T-cell (primary cell): ENCODE measurements around the gene PTPRR. TPM values are rescaled to one million over a fixed set of nuclear protein-coding genes. Genes with fewer than 3 reads are reported as not detected.

Source experiments
- ATAC-seq, 4 experiments: fragments of 200-7000 bp in 3 of 4; fragments of 150-1000 bp in 1 of 4; cut with Tn5 transposase; replicated peaks in 1 of 4; 1 replicate in 3 of 4; 2 replicates in 1 of 4; pipeline ENCODE4 v1.10.0; 2021; ENCODE audit warnings: moderate library complexity in 3 of 4, mild to moderate bottlenecking in 2 of 4, moderate number of reproducible peaks in 1 of 4
- CTCF ChIA-PET, 2 donors: fragments of 300-600 bp; sonication (Branson Sonifier 250); formaldehyde crosslinking; loops; one replicate each; lab custom pipeline; 2022; ENCODE audit warnings: antibody characterized with exemption in 2 of 2; lab: Charles Lee
- POLR2A ChIA-PET, 2 donors: fragments of 300-600 bp; sonication (Branson Sonifier 250); formaldehyde crosslinking; loops; one replicate each; lab custom pipeline; 2022; ENCODE audit warnings: antibody characterized with exemption in 2 of 2; lab: Charles Lee
- DNase-seq, 35 experiments: peaks; one replicate each; pipeline versions ENCODE4 v3.0.0 to v3.0.0-alpha.2; 2013 to 2023
- H3K27ac ChIP-seq: one replicate; pipeline ENCODE4 v1.5.1; 2013; ENCODE audit warnings: low read length
- H3K27me3 ChIP-seq, 2 experiments: replicated peaks in 1 of 2; 1 replicate in 1 of 2; 2 replicates in 1 of 2; pipeline versions ENCODE4 v1.6.1 to v1.7.0; 2013; ENCODE audit warnings: low read length in 1 of 2, mixed read lengths in 1 of 2; ENCODE audit not compliant: control insufficient read depth in 2 of 2, insufficient read depth in 2 of 2; ENCODE audit errors: extremely low read depth in 1 of 2
- H3K36me3 ChIP-seq, 2 donors: 1 replicate in 1 of 2; 2 replicates in 1 of 2; pipeline versions ENCODE4 v1.6.1 to v1.7.0; 2013; ENCODE audit warnings: low read length in 1 of 2; ENCODE audit not compliant: control insufficient read depth in 2 of 2, insufficient read depth in 1 of 2; ENCODE audit errors: extremely low read depth in 1 of 2
- H3K4me1 ChIP-seq, 2 experiments: 1 replicate in 1 of 2; 2 replicates in 1 of 2; pipeline versions ENCODE4 v1.6.1 to v1.7.0; 2013; ENCODE audit warnings: low read length in 2 of 2, mixed read lengths in 1 of 2; ENCODE audit not compliant: insufficient read depth in 2 of 2, control insufficient read depth in 1 of 2; ENCODE audit errors: extremely low read depth in 1 of 2
- H3K4me3 ChIP-seq, 2 donors: 1 replicate in 1 of 2; 2 replicates in 1 of 2; pipeline versions ENCODE4 v1.5.1 to v1.7.0; 2013; ENCODE audit warnings: mild to moderate bottlenecking in 2 of 2, low read length in 1 of 2, moderate library complexity in 1 of 2; ENCODE audit not compliant: control insufficient read depth in 1 of 2; ENCODE audit errors: extremely low read depth in 1 of 2
- H3K9me3 ChIP-seq: 2 replicates; pipeline ENCODE4 v1.7.0; 2013
- H3K27ac Mint-ChIP-seq, 2 donors: one replicate each; pipeline ENCODE4 v1.8.0; 2020 to 2021; ENCODE audit warnings: mild to moderate bottlenecking in 2 of 2, mixed read lengths in 2 of 2
- H3K27me3 Mint-ChIP-seq, 2 donors: one replicate each; pipeline ENCODE4 v1.8.0; 2021 to 2022; ENCODE audit warnings: mixed read lengths in 2 of 2
- H3K36me3 Mint-ChIP-seq: one replicate; pipeline ENCODE4 v1.8.0; 2021; ENCODE audit warnings: mixed read lengths
- H3K4me1 Mint-ChIP-seq, 3 donors: one replicate each; pipeline ENCODE4 v1.8.0; 2020 to 2022; ENCODE audit warnings: mixed read lengths in 3 of 3, mild to moderate bottlenecking in 1 of 3
- H3K4me3 Mint-ChIP-seq, 3 donors: one replicate each; pipeline ENCODE4 v1.8.0; 2020 to 2022; ENCODE audit warnings: mild to moderate bottlenecking in 3 of 3, mixed read lengths in 3 of 3, moderate library complexity in 3 of 3
- H3K9me3 Mint-ChIP-seq, 3 donors: one replicate each; pipeline ENCODE4 v1.8.0; 2020 to 2022; ENCODE audit warnings: mixed read lengths in 3 of 3
- WGBS: methylation state at CpG from one replicate; pipeline ENCODE4 v1.1.5; 2013; ENCODE audit warnings: missing lambda C conversion rate; ENCODE audit not compliant: insufficient coverage; 5-methylcytosine and 5-hydroxymethylcytosine counted together
- total RNA-seq, 35 experiments: library from RNA in 6 of 35; stranded (reverse) in 6 of 35; fragments of 120-200 nt in 1 of 35; gene quantifications; one replicate each; pipeline versions ENCODE4 v1.2.1 to v1.2.4 and lab custom pipeline; 2013 to 2026

PTPRR gene
- total RNA-seq, 5 donors from 2014 or later (not counting 1 experiment from before 2014, with no cell fraction given) = not detected

- Mint-ChIP-seq H3K4me3 (no peak overlapping the region), H3K27me3 (no peaks in the 10 kb centered on the region), H3K9me3 (no peaks in the 10 kb centered on the region), H3K4me1 (no peaks in the 10 kb centered on the region), H3K27ac (no peak overlapping the region), H3K36me3 (no peaks in the 10 kb centered on the region)
- ATAC-seq (no peak), DNase-seq (no peak)
- Histone ChIP-seq H3K9me3 (no peaks in the 10 kb centered on the region), H3K27me3 (no peaks in the 10 kb centered on the region), H3K4me3 (no peak overlapping the region), H3K4me1 (no peaks in the 10 kb centered on the region), H3K36me3 (no peaks in the 10 kb centered on the region), H3K27ac (no peak overlapping the region)
- CTCF ChIA-PET = no interaction called here
- POLR2A ChIA-PET = no interaction called here
- WGBS = no CpG with 5 or more reads among the region's 3 CpGs
Observed at GRCh38 chr12:70849265-70849960, 71.1 kb downstream of the PTPRR start.

DNA sequence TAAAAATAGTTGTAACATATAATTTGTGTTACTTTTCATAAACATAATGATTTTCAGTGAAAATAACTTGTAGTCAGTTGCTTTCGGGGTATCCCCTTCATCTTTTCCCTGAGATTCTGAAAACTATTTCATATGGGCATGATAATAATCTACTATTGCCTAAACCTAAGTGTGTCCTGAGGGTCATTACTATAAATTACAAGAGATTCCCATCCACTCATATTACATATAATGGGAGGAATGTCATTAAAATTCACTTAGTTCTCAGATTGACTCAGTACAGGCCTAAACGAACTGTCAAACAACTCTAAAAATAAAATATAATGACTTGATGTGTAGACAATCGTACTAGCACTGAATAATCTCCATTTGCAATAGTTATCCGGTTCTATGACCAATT, 72.7 kb downstream of the PTPRR start:
- Mint-ChIP-seq H3K36me3 (no peaks in the 10 kb centered on the region), H3K27ac (no peak overlapping the region), H3K9me3 (no peaks in the 10 kb centered on the region), H3K27me3 (no peaks in the 10 kb centered on the region), H3K4me1 (no peaks in the 10 kb centered on the region), H3K4me3 (no peak overlapping the region)
- POLR2A ChIA-PET = interaction anchor here in 1 of 2 donors (0.6 kb wide), 1 partner anchor 8 kb away, joined by 3 read pairs; no protein-coding TSS in a partner anchor
- no peaks in the 10 kb centered on the region for H3K36me3 ChIP-seq
- no peak overlapping the region for H3K27ac ChIP-seq
- no CpG with 5 or more reads among the region's 4 CpGs for WGBS
- H3K9me3 ChIP-seq = no peaks in the 10 kb centered on the region
- no peaks in the 10 kb centered on the region for H3K4me1 ChIP-seq
- no peak overlapping the region for H3K4me3 ChIP-seq
- no peak for ATAC-seq
- CTCF ChIA-PET = no interaction called here
- no peaks in the 10 kb centered on the region for H3K27me3 ChIP-seq
- no peak for DNase-seq

- H3K27ac Mint-ChIP-seq = no peak overlapping the region
- ChIA-PET POLR2A (interaction anchor here in 1 of 2 donors (0.6 kb wide), 1 partner anchor 8 kb away, joined by 4 read pairs; no protein-coding TSS in a partner anchor), CTCF (no interaction called here)
- H3K36me3 ChIP-seq = no peaks in the 10 kb centered on the region
- no peaks in the 10 kb centered on the region for H3K4me1 ChIP-seq
- no peaks in the 10 kb centered on the region for H3K27me3 ChIP-seq
- DNase-seq (no peak), ATAC-seq (no peak)
- H3K9me3 Mint-ChIP-seq = peaks cover 0 to 3% (median 0%) of the 10 kb centered on the region in 3 donors
- no peak overlapping the region for H3K4me3 ChIP-seq
- no peaks in the 10 kb centered on the region for H3K4me1 Mint-ChIP-seq
- H3K27me3 Mint-ChIP-seq = no peaks in the 10 kb centered on the region
- H3K9me3 ChIP-seq = no peaks in the 10 kb centered on the region
- no peaks in the 10 kb centered on the region for H3K36me3 Mint-ChIP-seq
- no peak overlapping the region for H3K27ac ChIP-seq
- H3K4me3 Mint-ChIP-seq = no peak overlapping the region
- WGBS = no CpG with 5 or more reads among the region's 3 CpGs
Observed at GRCh38 chr12:70845268-70845667, 75.3 kb downstream of the PTPRR start.

- Mint-ChIP-seq H3K27me3 (no peaks in the 10 kb centered on the region), H3K4me3 (no peak overlapping the region), H3K4me1 (no peaks in the 10 kb centered on the region), H3K27ac (no peak overlapping the region), H3K36me3 (no peaks in the 10 kb centered on the region), H3K9me3 (peaks cover 0 to 3% (median 0%) of the 10 kb centered on the region in 3 donors)
- Histone ChIP-seq H3K4me1 (no peaks in the 10 kb centered on the region), H3K27ac (no peak overlapping the region), H3K36me3 (no peaks in the 10 kb centered on the region), H3K27me3 (no peaks in the 10 kb centered on the region), H3K4me3 (no peak overlapping the region), H3K9me3 (no peaks in the 10 kb centered on the region)
- CTCF ChIA-PET = no interaction called here
- 100% methylated on average over 2 of the region's 3 CpGs for WGBS
- POLR2A ChIA-PET = no interaction called here
- ATAC-seq = no peak
- no peak for DNase-seq
Observed at GRCh38 chr12:70843363-70843762, 77.2 kb downstream of the PTPRR start.

DNA sequence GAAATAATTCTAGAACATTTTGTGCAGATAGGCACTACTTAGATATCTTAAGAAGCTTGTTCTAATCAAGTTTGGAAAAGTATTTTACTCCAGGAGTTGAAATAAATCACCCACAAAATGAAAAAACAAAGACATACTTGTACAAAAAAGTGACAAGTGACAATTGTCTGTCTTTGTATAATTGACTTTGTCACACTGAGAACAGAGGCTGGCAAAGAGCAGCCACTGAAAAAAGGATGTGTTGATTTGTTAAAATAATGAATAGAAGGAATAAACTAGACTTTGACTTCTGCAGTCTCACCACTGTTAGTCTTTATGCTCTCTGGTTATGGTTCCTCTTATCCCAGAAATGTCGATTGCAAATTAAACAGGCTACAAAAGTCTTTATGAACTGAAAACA, 77.6 kb downstream of the PTPRR start:
- Histone ChIP-seq H3K27ac (no peak overlapping the region), H3K36me3 (no peaks in the 10 kb centered on the region), H3K9me3 (no peaks in the 10 kb centered on the region), H3K4me1 (no peaks in the 10 kb centered on the region), H3K4me3 (no peak overlapping the region), H3K27me3 (no peaks in the 10 kb centered on the region)
- no CpG with 5 or more reads among the region's 1 CpG for WGBS
- CTCF ChIA-PET = no interaction called here
- peaks cover 0 to 3% (median 0%) of the 10 kb centered on the region in 3 donors for H3K9me3 Mint-ChIP-seq
- H3K27ac Mint-ChIP-seq = no peak overlapping the region
- no peak overlapping the region for H3K4me3 Mint-ChIP-seq
- POLR2A ChIA-PET = no interaction called here
- DNase-seq (no peak), ATAC-seq (no peak)
- no peaks in the 10 kb centered on the region for H3K27me3 Mint-ChIP-seq
- H3K36me3 Mint-ChIP-seq = no peaks in the 10 kb centered on the region
- H3K4me1 Mint-ChIP-seq = no peaks in the 10 kb centered on the region

GRCh38 chr12:70842136-70842535, 78.4 kb downstream of the PTPRR start:
- Mint-ChIP-seq H3K9me3 (peaks cover 0 to 3% (median 0%) of the 10 kb centered on the region in 3 donors), H3K27ac (no peak overlapping the region), H3K4me1 (no peaks in the 10 kb centered on the region), H3K27me3 (no peaks in the 10 kb centered on the region), H3K4me3 (no peak overlapping the region), H3K36me3 (no peaks in the 10 kb centered on the region)
- Histone ChIP-seq H3K4me1 (no peaks in the 10 kb centered on the region), H3K27ac (no peak overlapping the region), H3K4me3 (no peak overlapping the region), H3K9me3 (no peaks in the 10 kb centered on the region), H3K36me3 (no peaks in the 10 kb centered on the region), H3K27me3 (no peaks in the 10 kb centered on the region)
- CTCF ChIA-PET = no interaction called here
- ATAC-seq (no peak), DNase-seq (no peak)
- 86% methylated on average over 1 of the region's 1 CpG for WGBS
- POLR2A ChIA-PET = no interaction called here
